GM18870 (cell line): ENCODE results near the gene RNGTT.
"Not testable (repeated sequence)": the region's sequence is repeated elsewhere in the genome, so short reads cannot be mapped to it uniquely, and the experiment has no call there.

Experiments used
- ATAC-seq: cut with Tn5 transposase; IDR thresholded peaks from one replicate; pipeline ENCODE4 v1.9.1; 2021; ENCODE audit warnings: moderate library complexity; ENCODE audit not compliant: unreplicated experiment

RNGTT gene

GRCh38 chr6:88741071-88741470 is 222.3 kb downstream of the RNGTT start:
- no peak for ATAC-seq

GRCh38 chr6:88734544-88734943 is 228.9 kb downstream of the RNGTT start:
- ATAC-seq: no peak

DNA sequence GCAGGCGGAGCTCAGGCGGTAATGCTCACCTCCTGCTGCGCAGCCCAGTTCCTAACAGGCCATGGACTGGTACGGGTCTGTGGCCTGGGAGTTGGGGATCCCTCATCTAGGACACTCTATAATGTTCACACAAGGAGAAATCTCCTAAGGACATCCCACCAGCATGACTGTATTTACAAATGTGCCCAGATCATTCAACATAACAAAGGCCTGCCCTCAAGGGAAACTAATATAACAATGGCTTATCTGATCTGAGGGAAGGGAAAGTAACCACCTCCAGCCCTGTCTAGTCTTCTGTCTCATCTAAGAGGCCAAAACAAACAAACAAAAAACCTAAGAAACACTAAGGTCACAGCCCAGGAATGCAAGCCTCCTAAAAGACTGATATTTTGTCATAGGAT is 232.8 kb downstream of the RNGTT start:
- ATAC-seq: no peak

GRCh38 chr6:88728756-88729155 is 234.7 kb downstream of the RNGTT start:
- no peak for ATAC-seq

GRCh38 chr6:88726409-88726808 is 237.0 kb downstream of the RNGTT start:
- ATAC-seq: not testable (repeated sequence)

GRCh38 chr6:88725111-88725975 is 238.1 kb downstream of the RNGTT start:
- no peak for ATAC-seq

DNA sequence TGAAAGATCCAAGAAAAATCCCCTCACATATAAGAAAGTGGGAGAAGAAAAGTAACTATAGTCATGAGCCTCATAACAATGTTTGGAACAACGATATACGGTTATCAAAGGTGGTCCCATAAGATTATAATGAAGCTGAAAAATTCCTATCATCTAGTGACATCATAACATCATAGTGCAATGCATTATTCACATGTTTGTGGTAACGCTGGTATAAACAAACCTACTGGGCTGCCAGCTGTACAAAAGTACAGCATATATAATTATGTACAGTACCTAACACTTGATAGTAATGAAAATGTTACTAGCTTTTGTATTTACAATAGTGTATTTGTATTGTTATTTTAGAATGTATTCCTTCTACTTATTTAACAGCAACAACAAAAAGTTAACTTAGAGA is 240.7 kb downstream of the RNGTT start:
- no peak for ATAC-seq

DNA sequence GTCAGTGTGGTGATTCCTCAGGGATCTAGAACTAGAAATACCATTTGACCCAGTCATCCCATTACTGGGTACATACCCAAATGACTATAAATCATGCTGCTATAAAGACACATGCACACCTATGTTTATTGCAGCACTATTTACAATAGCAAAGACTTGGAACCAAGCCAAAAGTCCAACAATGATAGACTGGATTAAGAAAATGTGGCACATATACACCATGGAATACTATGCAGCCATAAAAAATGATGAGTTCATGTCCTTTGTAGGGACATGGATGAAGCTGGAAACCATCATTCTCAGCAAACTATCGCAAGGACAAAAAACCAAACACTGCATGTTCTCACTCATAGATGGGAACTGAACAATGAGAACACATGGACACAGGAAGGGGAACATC is 247.0 kb downstream of the RNGTT start:
- not testable (repeated sequence) for ATAC-seq

DNA sequence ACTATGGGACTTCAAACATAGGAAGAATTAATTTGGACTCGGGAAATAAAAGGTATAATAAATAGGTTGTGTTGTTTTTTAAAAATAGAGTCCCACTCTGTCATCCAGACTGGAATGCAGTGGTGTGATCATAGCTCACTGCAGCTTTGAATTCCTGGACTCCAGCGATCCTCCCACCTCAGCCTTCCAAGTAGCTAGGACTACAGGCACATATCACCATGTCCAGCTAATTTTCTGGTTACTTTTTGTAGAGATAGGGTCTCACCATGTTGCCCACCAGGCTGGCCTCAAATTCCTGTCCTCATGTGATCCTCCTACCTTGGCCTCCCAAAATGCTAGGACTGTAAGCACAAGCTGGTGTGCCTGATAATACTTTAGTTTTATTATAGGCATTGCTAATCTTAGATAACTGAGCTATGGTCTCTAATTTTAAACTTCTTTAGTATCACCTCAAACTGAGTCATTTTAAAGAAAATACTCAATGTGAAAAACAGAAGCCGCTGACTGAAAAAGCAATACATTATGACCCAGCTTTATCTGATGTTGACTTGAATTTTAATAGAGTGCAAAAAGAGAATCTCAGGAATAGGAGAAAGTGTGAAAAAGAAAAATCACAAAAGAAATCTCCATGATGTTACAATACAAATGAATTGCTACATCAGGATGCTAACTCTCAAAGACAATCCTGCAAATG is 251.0 kb downstream of the RNGTT start:
- ATAC-seq: no peak

GRCh38 chr6:88709819-88710246 is 253.6 kb downstream of the RNGTT start:
- ATAC-seq: no peak

DNA sequence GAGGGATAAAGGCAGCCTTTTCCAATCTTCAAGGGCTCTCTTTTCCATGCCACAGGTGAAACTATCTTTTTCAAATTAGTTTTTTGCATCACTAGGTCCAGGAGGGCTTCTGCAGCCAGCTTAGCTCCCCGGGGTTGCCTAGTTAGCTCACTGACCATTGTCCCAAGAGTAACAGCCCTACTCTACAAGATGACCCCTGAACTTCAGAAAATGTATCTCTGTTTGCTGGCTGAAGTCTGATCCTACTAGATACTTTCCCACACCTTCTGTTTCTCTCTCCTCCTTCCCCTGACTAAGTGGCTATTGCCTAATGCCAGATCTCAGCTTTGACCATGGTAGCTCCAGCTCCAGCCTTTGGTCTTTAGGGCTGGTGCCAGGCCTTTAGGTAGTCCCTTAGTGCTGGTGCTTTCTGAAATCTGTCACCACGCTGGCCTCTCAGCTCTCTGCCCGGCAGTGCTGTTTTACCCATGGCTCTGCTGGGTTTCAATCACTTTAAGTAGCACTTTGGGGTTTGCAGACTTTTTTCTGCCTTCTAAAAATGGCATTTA is 255.1 kb downstream of the RNGTT start:
- no peak for ATAC-seq

DNA sequence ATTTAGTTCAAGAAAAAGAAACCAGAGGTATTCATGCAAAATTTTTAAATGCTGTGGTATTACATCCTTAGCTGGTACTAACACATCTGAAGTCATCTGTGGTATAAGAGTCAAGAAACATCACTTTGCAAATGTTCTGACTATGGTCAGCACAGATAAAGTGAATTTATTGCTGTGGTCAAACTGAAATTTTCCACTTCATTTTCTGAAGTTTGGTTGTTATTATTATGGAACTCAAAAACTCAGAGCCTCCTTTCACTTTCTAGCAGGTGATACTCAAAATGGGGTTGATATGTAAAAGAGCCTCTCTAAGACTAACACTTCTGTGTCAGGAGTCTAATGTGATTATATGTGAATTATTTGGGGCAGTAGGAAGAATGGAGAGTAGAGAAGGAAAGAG is 257.8 kb downstream of the RNGTT start:
- peak; percentile 81 for ATAC-seq

- no peak for ATAC-seq
These were observed 258.4 kb downstream of the RNGTT start for GRCh38 chr6:88704980-88705379.

GRCh38 chr6:88702956-88703556 is 260.4 kb downstream of the RNGTT start:
- ATAC-seq: no peak

DNA sequence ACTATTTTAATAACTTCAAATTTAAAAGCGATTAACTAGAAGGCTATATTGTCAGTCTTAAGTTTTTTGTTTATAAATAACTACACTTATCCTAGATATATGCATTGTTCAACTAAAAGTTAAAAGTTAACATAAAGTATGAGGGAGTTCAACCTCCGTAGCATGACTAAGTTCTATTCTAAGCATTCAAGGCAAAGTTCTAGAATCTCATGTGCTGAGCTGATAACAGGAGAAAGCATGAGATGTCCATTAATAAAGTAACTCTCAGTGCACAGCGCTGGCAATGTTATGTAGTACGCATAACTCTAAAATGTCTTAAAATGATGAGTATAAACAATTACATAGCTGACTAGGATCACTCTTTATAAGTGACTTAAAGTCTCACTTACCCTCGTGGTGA is 264.8 kb downstream of the RNGTT start:
- ATAC-seq: no peak

GRCh38 chr6:88695937-88696336 is 267.5 kb downstream of the RNGTT start:
- ATAC-seq: no peak

DNA sequence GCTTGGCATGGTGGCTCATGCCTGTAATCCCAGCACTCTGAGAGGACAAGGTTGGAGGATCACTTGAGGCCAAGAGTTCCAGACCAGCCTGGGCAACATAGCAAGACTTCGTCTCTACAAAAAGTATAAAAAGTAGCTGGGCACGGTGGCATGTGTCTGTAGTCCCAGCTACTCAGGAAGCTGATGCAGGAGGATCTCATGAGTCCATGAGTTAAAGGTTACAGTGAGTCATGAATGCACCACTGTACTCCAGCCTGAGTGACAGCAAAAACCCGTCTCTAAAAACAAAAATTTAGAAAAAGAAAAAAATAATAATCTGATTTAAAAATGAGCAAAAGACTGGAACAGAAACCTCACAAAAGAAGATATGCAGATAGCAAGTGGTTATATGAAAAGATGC is 279.7 kb downstream of the RNGTT start:
- no peak for ATAC-seq

GRCh38 chr6:88680654-88681053 is 282.8 kb downstream of the RNGTT start:
- no peak for ATAC-seq

GRCh38 chr6:88679841-88680240 is 283.6 kb downstream of the RNGTT start:
- no peak for ATAC-seq

- ATAC-seq: no peak
These were observed 286.1 kb downstream of the RNGTT start for GRCh38 chr6:88677356-88677755.

- ATAC-seq: no peak
These were observed 291.8 kb downstream of the RNGTT start for GRCh38 chr6:88671624-88672023.

- no peak for ATAC-seq
These were observed 293.0 kb downstream of the RNGTT start for GRCh38 chr6:88670369-88670768.
